MM.1S (cell line): Measurements from ENCODE around the gene IQUB.

Experiments used
- DNase-seq: peaks from one replicate; pipeline ENCODE4 v3.0.0-alpha.2; 2015
- H2AFZ ChIP-seq: fragments of 300-600 bp; sonication (generic); 2 replicates; pipeline ENCODE4 v1.6.0; 2016; ENCODE audit warnings: antibody characterized with exemption, low read length
- H3F3A ChIP-seq: fragments of 300-600 bp; sonication (generic); 2 replicates; pipeline ENCODE4 v1.6.1; 2016; ENCODE audit warnings: mild to moderate bottlenecking, antibody characterized with exemption, low read length, moderate library complexity, mixed read lengths; ENCODE audit not compliant: insufficient read depth
- H3K27ac ChIP-seq: fragments of 300-600 bp; sonication (generic); 2 replicates; pipeline ENCODE4 v1.5.1; 2016; ENCODE audit warnings: mild to moderate bottlenecking, low read length
- H3K27me3 ChIP-seq: fragments of 300-600 bp; sonication (generic); replicated peaks from 2 replicates; pipeline ENCODE4 v1.6.0; 2016; ENCODE audit warnings: low read length; ENCODE audit not compliant: insufficient read depth
- H3K36me3 ChIP-seq: fragments of 300-600 bp; sonication (generic); replicated peaks from 2 replicates; pipeline ENCODE4 v1.6.1; 2016; ENCODE audit warnings: mild to moderate bottlenecking, low read length, mixed read lengths; ENCODE audit not compliant: insufficient read depth
- H3K4me1 ChIP-seq: fragments of 300-600 bp; sonication (generic); 2 replicates; pipeline ENCODE4 v1.6.1; 2016; ENCODE audit warnings: low read length, mixed read lengths
- H3K4me2 ChIP-seq: fragments of 300-600 bp; sonication (generic); 2 replicates; pipeline ENCODE4 v1.6.0; 2016; ENCODE audit warnings: low read depth, low read length
- H3K4me3 ChIP-seq: fragments of 300-600 bp; sonication (generic); 2 replicates; pipeline ENCODE4 v1.5.1; 2016; ENCODE audit warnings: low read length, mixed read lengths
- H3K79me2 ChIP-seq: fragments of 300-600 bp; sonication (generic); 2 replicates; pipeline ENCODE4 v1.6.1; 2016; ENCODE audit warnings: mixed run types, low read length, mixed read lengths
- H3K9ac ChIP-seq: fragments of 300-600 bp; sonication (generic); 2 replicates; pipeline ENCODE4 v1.6.1; 2016; ENCODE audit warnings: low read length, mixed read lengths
- H3K9me2 ChIP-seq: fragments of 300-600 bp; sonication (generic); replicated peaks from 2 replicates; pipeline ENCODE4 v1.6.1; 2016; ENCODE audit warnings: mild to moderate bottlenecking, low read length, mixed read lengths; ENCODE audit not compliant: insufficient read depth
- H3K9me3 ChIP-seq: fragments of 300-600 bp; sonication (generic); replicated peaks from 2 replicates; pipeline ENCODE4 v1.6.1; 2016; ENCODE audit warnings: mild to moderate bottlenecking, low read length, mixed read lengths; ENCODE audit not compliant: insufficient read depth
- H4K20me1 ChIP-seq: fragments of 300-600 bp; sonication (generic); 2 replicates; pipeline ENCODE4 v1.6.1; 2016; ENCODE audit warnings: mild to moderate bottlenecking, low read length, moderate library complexity, mixed read lengths; ENCODE audit not compliant: insufficient read depth
- CTCF ChIP-seq: fragments of 300-600 bp; sonication (generic); IDR thresholded peaks from 2 replicates; pipeline ENCODE4 v1.5.1; 2016; ENCODE audit warnings: antibody characterized with exemption, low read length, mixed read lengths
- EZH2 ChIP-seq: fragments of 300-600 bp; sonication (generic); optimal IDR thresholded peaks from 2 replicates; pipeline ENCODE3; 2017; ENCODE audit warnings: low read depth, mild to moderate bottlenecking, antibody characterized with exemption, low read length, mixed read lengths
- EZH2phosphoT487 ChIP-seq: fragments of 300-600 bp; sonication (generic); IDR thresholded peaks from 2 replicates; pipeline ENCODE4 v1.6.1; 2018; ENCODE audit warnings: antibody characterized with exemption, low read length

The IQUB gene

DNA sequence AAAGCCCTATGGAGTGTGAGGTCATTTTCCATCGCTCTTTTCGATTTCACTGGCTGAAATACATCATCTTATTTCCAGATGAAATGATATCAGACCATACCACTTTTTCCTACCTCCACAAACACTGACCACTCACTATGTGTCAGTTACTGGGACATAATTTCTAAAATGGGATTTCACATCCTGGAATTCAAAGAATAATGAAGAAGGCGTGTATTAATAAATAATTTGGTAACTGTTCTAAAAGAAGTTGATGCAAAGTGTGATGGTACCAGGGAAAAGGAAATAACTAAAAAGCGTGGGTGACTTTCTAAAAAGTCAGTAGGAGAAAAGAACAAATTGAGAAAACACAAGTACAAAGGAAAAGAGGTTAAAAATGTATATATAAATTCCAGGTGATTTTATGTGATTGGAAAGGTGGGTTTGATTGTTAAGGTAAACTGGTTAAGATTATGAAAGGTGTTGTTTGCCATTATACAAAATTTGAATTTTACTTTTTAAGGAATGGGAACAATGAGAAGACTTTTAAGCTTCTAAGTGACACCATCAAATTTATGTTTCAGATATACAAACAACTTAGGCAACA lies 24.0 kb upstream of the IQUB start:
- TF ChIP-seq EZH2phosphoT487 (no peak), CTCF (no peak), EZH2 (no peak)

DNA sequence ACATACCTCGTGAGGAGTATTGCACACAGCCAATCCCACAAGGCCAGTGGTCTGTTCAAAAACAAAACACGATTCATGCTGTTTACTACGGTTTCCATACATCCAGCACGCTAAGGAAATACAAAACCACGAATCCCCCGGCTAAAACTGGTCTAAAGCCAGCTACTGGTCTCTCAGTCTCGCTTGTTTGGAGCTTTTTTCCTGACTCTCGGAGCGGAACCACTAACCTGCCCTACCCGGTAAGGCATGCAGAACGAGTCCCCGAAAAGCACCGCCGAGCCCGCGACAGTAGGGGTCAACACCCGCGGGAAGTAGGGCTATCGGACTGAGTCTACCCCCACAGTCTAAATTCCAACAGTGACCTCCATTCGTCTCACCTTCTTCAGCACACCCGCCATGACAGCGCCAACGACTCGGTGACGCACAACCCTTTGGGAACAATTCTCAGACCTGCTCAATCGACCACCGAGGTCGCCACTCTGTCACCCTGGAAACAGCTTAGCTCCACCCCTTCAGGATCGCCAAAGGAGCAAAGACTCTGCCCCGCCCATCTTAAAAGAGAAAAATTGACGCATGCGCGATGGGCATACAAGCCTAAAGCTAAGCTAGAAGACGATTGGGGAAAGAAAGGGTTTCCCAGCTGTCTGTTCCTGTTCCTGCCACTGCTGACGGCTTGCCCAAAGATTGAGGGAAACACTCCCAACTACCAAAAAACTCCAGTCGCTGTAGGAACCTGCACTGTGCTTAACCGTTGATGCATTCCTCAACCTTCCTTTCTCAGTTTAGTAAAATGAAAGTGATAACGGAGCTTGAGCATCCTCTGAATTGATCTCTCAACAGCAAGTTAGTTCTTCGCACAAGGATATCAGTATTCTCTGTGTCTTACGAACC lies 23.2 kb upstream of the IQUB start, which contains the start of gene NDUFA5:
Gene NDUFA5, minus strand, starts transcription at position 421 of the 891 bp plus-strand sequence. Its CDS starts 23 bp downstream, at position 398.
- Histone ChIP-seq H3K9me3 (no peaks in the 10 kb centered on the region), H3K9me2 (no peaks in the 10 kb centered on the region), H3K36me3 (no peaks in the 10 kb centered on the region; the same call in 1 of the 2 replicates), H2AFZ (peak within 1 kb of the TSS; percentile 92), H3K4me2 (peak within 1 kb of the TSS; percentile 64), H3F3A (no peaks in the 10 kb centered on the region), H3K9ac (peak within 1 kb of the TSS; percentile 91), H3K27ac (peak within 1 kb of the TSS; percentile 65), H3K27me3 (no peaks in the 10 kb centered on the region), H4K20me1 (no peaks in the 10 kb centered on the region), H3K4me3 (peak within 1 kb of the TSS; percentile 90), H3K79me2 (peaks cover 45% of the 10 kb centered on the region), H3K4me1 (peaks cover 14% of the 10 kb centered on the region)
- DNase-seq, result peak; percentile 100
- TF ChIP-seq CTCF (no peak), EZH2phosphoT487 (no peak), EZH2 (no peak)

More for the DNA sequence above, 24.0 kb upstream of the IQUB start:
- Histone ChIP-seq H3K36me3 (no peaks in the 10 kb centered on the region; the same call in 1 of the 2 replicates), H3K9me2 (no peaks in the 10 kb centered on the region), H4K20me1 (no peaks in the 10 kb centered on the region), H3K9me3 (no peaks in the 10 kb centered on the region), H3K4me2 (peak overlapping the region; percentile 64), H2AFZ (peak overlapping the region; percentile 92), H3K27me3 (no peaks in the 10 kb centered on the region), H3K27ac (peak overlapping the region; percentile 41; the same call in 1 of the 2 replicates), H3K4me1 (peaks cover 14% of the 10 kb centered on the region), H3K4me3 (peak overlapping the region; percentile 90), H3K9ac (peak overlapping the region; percentile 91; the same call in 1 of the 2 replicates), H3F3A (no peaks in the 10 kb centered on the region), H3K79me2 (peaks cover 38% of the 10 kb centered on the region)
- DNase-seq, result no peak

GRCh38 chr7:123557016-123557397 lies 22.6 kb upstream of the IQUB start:
- no peaks in the 10 kb centered on the region for H3K9me2 ChIP-seq
- peak overlapping the region; percentile 65; the same call in 1 of the 2 replicates for H3K27ac ChIP-seq
- peak overlapping the region; percentile 58 for H3K4me2 ChIP-seq

More at GRCh38 chr7:123557016-123557397, 22.6 kb upstream of the IQUB start:
- Histone ChIP-seq H3K9me3 (no peaks in the 10 kb centered on the region), H3K4me3 (peak overlapping the region; percentile 90), H3K4me1 (peaks cover 14% of the 10 kb centered on the region), H3F3A (no peaks in the 10 kb centered on the region), H3K9ac (peak overlapping the region; percentile 91), H2AFZ (peak overlapping the region; percentile 92), H3K27me3 (no peaks in the 10 kb centered on the region), H4K20me1 (no peaks in the 10 kb centered on the region), H3K79me2 (peaks cover 47% of the 10 kb centered on the region), H3K36me3 (no peaks in the 10 kb centered on the region; the same call in 1 of the 2 replicates)
- TF ChIP-seq EZH2, result no peak
- TF ChIP-seq EZH2phosphoT487, result no peak
- TF ChIP-seq CTCF, result no peak
- peak; percentile 36 for DNase-seq
